ENCODE measurements around the gene ANKS1B.

DNA sequence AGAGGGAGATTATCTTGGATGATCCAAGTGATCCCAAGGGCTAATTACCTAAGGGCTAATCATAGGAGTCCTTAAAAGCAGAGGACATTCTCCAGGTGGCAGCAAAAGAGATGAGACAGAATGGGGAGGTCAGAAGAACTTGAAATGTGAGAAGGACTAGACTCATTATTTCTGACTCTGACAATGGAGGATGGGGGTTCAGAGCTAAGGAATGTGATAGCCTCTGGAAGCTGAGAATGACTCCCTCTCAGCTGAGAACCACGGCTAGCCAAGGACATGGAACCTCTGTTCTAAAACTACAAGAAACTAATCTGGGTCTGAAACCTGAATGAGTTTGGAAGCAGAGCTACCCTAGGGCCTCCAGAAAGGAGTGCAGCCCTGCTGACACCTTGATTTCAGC lies 35.6 kb upstream of the ANKS1B start:
- TF ChIP-seq, protein P1, sequence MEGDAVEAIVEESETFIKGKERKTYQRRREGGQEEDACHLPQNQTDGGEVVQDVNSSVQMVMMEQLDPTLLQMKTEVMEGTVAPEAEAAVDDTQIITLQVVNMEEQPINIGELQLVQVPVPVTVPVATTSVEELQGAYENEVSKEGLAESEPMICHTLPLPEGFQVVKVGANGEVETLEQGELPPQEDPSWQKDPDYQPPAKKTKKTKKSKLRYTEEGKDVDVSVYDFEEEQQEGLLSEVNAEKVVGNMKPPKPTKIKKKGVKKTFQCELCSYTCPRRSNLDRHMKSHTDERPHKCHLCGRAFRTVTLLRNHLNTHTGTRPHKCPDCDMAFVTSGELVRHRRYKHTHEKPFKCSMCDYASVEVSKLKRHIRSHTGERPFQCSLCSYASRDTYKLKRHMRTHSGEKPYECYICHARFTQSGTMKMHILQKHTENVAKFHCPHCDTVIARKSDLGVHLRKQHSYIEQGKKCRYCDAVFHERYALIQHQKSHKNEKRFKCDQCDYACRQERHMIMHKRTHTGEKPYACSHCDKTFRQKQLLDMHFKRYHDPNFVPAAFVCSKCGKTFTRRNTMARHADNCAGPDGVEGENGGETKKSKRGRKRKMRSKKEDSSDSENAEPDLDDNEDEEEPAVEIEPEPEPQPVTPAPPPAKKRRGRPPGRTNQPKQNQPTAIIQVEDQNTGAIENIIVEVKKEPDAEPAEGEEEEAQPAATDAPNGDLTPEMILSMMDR (IDR thresholded peaks at IDR 0.05) = no peak
- TF ChIP-seq POLR2A (IDR thresholded peaks at IDR 0.05) = no peak
